ENCODE results near the gene DDIAS. TPM values are rescaled to one million over a fixed set of nuclear protein-coding genes. Genes with fewer than 3 reads are reported as not detected.

DDIAS gene
- polyA plus RNA-seq, 1 experiment: 2.9 TPM

DNA sequence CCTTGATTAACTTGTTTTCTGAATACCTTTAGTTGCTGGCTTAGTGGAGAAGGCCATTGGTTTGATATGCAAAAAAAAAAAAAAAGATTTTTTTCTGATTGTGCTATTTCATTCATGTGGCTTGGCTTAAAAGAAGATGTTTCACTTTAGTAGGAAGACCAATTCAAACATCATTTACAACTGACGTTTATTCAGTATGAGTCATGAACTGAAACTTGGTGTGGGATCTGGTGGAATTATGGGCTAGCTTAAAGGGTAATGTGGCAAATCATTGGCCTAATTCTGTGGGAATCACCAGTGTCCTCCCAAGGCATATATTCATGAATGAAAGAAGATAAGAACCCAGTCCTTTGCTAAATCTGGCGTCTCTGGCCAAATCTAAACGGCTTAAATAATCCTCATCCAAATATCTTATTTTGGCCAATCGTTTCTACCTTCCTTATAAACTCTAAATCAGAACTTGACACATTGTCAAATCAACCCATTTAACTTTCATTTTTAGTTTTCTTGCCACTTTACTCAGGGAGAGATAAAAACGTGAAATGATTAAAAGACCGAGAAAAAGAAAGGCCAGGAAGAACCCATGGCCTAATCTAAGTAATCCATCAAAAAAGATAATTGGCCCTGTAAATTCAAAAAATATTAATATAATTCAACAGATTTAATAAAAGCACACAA, 77.0 kb downstream of the DDIAS start:
- CTCF ChIA-PET: no interaction called here
- Histone ChIP-seq H3K27me3 (ENCODE audit: control insufficient read depth, insufficient read depth, low read length) (no peaks in the 10 kb centered on the region), H3K27ac (ENCODE audit: low read depth, low read length) (no peak overlapping the region), H3K4me3 (ENCODE audit: low read depth, low read length) (no peak overlapping the region), H3K9me3 (ENCODE audit: control insufficient read depth, insufficient read depth, low read length) (no peaks in the 10 kb centered on the region)
- TF ChIP-seq, protein P1, sequence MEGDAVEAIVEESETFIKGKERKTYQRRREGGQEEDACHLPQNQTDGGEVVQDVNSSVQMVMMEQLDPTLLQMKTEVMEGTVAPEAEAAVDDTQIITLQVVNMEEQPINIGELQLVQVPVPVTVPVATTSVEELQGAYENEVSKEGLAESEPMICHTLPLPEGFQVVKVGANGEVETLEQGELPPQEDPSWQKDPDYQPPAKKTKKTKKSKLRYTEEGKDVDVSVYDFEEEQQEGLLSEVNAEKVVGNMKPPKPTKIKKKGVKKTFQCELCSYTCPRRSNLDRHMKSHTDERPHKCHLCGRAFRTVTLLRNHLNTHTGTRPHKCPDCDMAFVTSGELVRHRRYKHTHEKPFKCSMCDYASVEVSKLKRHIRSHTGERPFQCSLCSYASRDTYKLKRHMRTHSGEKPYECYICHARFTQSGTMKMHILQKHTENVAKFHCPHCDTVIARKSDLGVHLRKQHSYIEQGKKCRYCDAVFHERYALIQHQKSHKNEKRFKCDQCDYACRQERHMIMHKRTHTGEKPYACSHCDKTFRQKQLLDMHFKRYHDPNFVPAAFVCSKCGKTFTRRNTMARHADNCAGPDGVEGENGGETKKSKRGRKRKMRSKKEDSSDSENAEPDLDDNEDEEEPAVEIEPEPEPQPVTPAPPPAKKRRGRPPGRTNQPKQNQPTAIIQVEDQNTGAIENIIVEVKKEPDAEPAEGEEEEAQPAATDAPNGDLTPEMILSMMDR (IDR thresholded peaks at IDR 0.05; ENCODE audit: low read depth, low read length): no peak
- POLR2A ChIA-PET: interaction anchor here (0.7 to 1.0 kb wide), 2 partner anchors 94 to 277 kb away, joined by 3 read pairs; partner anchors contain the start of gene RAB30
- DNase-seq (ENCODE audit: low read depth, low spot score): peak; percentile 32

DNA sequence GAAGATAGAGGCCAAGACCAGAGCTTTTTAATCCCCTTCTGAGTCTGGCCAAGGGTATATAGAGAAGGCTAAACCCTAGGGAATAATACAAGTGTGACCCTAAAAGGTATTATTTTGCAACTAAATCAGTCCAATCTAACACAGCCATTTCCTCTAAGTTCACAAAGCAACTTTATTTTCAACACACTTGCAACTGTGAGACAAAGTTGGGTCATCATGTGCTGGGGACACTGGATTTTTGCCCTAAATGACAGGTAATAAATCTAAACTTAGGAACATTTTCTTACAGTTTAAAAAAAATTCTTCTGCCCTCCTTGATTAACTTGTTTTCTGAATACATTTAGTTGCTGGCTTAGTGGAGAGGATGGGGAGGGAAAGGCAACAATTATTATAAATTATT, 78.3 kb downstream of the DDIAS start:
- ChIA-PET CTCF (no interaction called here), POLR2A (interaction anchor here (0.6 to 1.2 kb wide), 2 partner anchors 51 to 72 kb away, joined by 6 to 7 read pairs; no protein-coding TSS in a partner anchor)
- TF ChIP-seq, protein P1 (IDR thresholded peaks at IDR 0.05; ENCODE audit: low read depth, low read length): no peak
- no peak overlapping the region for H3K4me3 ChIP-seq (ENCODE audit: low read depth, low read length)
- no peak for DNase-seq (ENCODE audit: low read depth, low spot score)
- no peaks in the 10 kb centered on the region for H3K9me3 ChIP-seq (ENCODE audit: control insufficient read depth, insufficient read depth, low read length)
- no peaks in the 10 kb centered on the region for H3K27me3 ChIP-seq (ENCODE audit: control insufficient read depth, insufficient read depth, low read length)
- no peak overlapping the region for H3K27ac ChIP-seq (ENCODE audit: low read depth, low read length)

DNA sequence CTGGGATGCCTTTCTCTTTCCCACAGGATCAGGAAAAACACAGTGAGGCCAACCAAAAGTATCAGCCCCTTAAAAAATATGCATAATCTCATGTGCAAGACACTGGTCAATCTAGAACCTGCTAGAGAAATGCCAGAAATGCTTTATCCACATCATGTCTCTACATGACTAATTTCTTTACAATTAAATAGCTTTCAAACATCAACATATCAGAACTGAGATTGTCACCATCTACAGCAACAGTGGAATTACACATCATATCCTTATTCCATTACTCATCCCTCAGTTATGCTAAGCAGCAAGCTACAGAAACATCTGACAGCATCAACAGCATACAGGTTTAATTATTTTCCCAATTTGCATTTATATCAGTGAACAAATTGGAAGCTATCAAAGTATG, 78.8 kb downstream of the DDIAS start:
- no peaks in the 10 kb centered on the region for H3K9me3 ChIP-seq (ENCODE audit: control insufficient read depth, insufficient read depth, low read length)
- H3K27me3 ChIP-seq (ENCODE audit: control insufficient read depth, insufficient read depth, low read length): no peaks in the 10 kb centered on the region
- H3K4me3 ChIP-seq (ENCODE audit: low read depth, low read length): no peak overlapping the region
- ChIA-PET CTCF (interaction anchor here (1.2 kb wide), 1 partner anchor 53 kb away, joined by 3 read pairs; no protein-coding TSS in a partner anchor), POLR2A (interaction anchor here (0.5 to 1.2 kb wide), 4 partner anchors 51 to 1117 kb away, joined by 3 to 7 read pairs (median 6); no protein-coding TSS in a partner anchor)
- H3K27ac ChIP-seq (ENCODE audit: low read depth, low read length): no peak overlapping the region
- TF ChIP-seq, protein P1 (IDR thresholded peaks at IDR 0.05; ENCODE audit: low read depth, low read length): no peak
- peak; percentile 36 for DNase-seq (ENCODE audit: low read depth, low spot score)

DNA sequence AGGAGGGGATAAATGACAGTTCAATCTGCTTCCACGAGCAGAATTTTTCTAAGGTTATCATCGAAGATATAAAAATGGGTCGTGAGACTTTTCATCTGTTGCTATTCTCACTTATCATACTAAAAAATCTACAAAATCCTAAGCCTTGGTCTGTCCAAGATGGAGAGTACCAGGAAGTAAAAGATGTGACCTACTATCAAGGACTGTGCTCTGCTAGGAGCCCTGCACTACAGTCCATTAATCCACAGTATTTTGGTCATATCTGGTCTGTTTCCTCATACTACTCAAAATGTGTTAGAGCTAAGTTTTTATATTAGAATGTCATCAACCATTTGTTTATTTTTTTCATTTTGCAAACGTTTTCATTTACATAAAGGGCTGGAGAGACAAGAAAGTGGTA, 79.4 kb downstream of the DDIAS start:
- CTCF ChIA-PET: interaction anchor here (1.2 kb wide), 1 partner anchor 53 kb away, joined by 3 read pairs; no protein-coding TSS in a partner anchor
- H3K27ac ChIP-seq (ENCODE audit: low read depth, low read length): no peak overlapping the region

DNA sequence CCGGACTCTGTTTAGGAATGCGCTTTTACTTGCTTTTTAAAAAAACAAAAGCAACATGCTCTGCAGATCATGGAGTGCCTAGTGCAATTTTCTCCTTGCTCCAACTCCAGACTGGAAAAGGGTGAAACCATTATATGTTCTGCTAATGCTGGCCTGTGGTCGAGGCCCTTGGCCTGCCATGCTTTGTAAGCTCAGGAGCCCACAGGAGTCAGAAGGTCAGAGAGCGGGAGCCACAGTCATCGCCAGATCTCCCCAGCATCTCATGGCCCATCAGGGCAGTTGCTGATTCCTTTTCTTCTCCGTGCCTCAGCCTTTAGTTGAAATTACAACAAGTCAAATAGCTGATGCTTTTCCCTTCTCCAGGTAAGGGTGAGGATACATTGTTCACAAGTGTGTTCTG, 80.3 kb downstream of the DDIAS start:
- TF ChIP-seq, protein P1 (IDR thresholded peaks at IDR 0.05; ENCODE audit: low read depth, low read length): no peak
- Histone ChIP-seq H3K27me3 (ENCODE audit: control insufficient read depth, insufficient read depth, low read length) (no peaks in the 10 kb centered on the region), H3K9me3 (ENCODE audit: control insufficient read depth, insufficient read depth, low read length) (no peaks in the 10 kb centered on the region), H3K4me3 (ENCODE audit: low read depth, low read length) (no peak overlapping the region), H3K27ac (ENCODE audit: low read depth, low read length) (no peak overlapping the region)
- DNase-seq (ENCODE audit: low read depth, low spot score): no peak
- POLR2A ChIA-PET: no interaction called here
- CTCF ChIA-PET: no interaction called here

More for the DNA sequence above, 79.4 kb downstream of the DDIAS start:
- H3K27me3 ChIP-seq (ENCODE audit: control insufficient read depth, insufficient read depth, low read length): no peaks in the 10 kb centered on the region
- H3K9me3 ChIP-seq (ENCODE audit: control insufficient read depth, insufficient read depth, low read length): no peaks in the 10 kb centered on the region
- H3K4me3 ChIP-seq (ENCODE audit: low read depth, low read length): no peak overlapping the region
- TF ChIP-seq, protein P1 (IDR thresholded peaks at IDR 0.05; ENCODE audit: low read depth, low read length): no peak
- POLR2A ChIA-PET: interaction anchor here (0.5 to 1.2 kb wide), 3 partner anchors 66 to 1117 kb away, joined by 3 to 6 read pairs (median 6); no protein-coding TSS in a partner anchor
- no peak for DNase-seq (ENCODE audit: low read depth, low spot score)

Measured in AG04450 (cell line).